H9 (cell line): ENCODE results near the gene SMYD1. TPM values are rescaled to one million over a fixed set of nuclear protein-coding genes. Genes with fewer than 3 reads are reported as not detected.

Source experiments
- DNase-seq: peaks from one replicate; pipeline ENCODE4 v3.0.0-alpha.2; 2017
- H2AFZ ChIP-seq: one replicate; pipeline ENCODE4 v1.6.1; 2013; ENCODE audit warnings: mild to moderate bottlenecking, low read length, control low read depth, moderate library complexity
- H2AK5ac ChIP-seq: 2 replicates; pipeline ENCODE4 v1.6.1; 2013; ENCODE audit warnings: low read length, control low read depth, mixed read lengths; ENCODE audit not compliant: insufficient read length
- H2BK120ac ChIP-seq: one replicate; pipeline ENCODE4 v1.6.1; 2013; ENCODE audit warnings: low read depth, mild to moderate bottlenecking, low read length, control low read depth, inconsistent platforms; ENCODE audit not compliant: poor library complexity, severe bottlenecking
- H2BK12ac ChIP-seq: 2 replicates; pipeline ENCODE4 v1.6.1; 2013; ENCODE audit warnings: low read length, control low read depth, mixed read lengths, low read depth; ENCODE audit not compliant: insufficient read length
- H2BK15ac ChIP-seq: 2 replicates; pipeline ENCODE4 v1.6.1; 2013; ENCODE audit warnings: low read depth, low read length, control low read depth
- H2BK20ac ChIP-seq: one replicate; pipeline ENCODE4 v1.6.1; 2013; ENCODE audit warnings: low read depth, mild to moderate bottlenecking, low read length, control low read depth, inconsistent platforms; ENCODE audit not compliant: poor library complexity, severe bottlenecking
- H2BK5ac ChIP-seq: 2 replicates; pipeline ENCODE4 v1.6.1; 2013; ENCODE audit warnings: low read length, control low read depth, mixed read lengths; ENCODE audit not compliant: insufficient read length
- H3K14ac ChIP-seq: 2 replicates; pipeline ENCODE4 v1.6.1; 2013; ENCODE audit warnings: low read length, control low read depth; ENCODE audit not compliant: insufficient read depth
- H3K18ac ChIP-seq: 2 replicates; pipeline ENCODE4 v1.6.1; 2013; ENCODE audit warnings: low read depth, mild to moderate bottlenecking, mixed read lengths, low read length, control low read depth; ENCODE audit not compliant: insufficient read length
- H3K23ac ChIP-seq: 2 replicates; pipeline ENCODE4 v1.6.1; 2013; ENCODE audit warnings: low read length, control low read depth, mixed read lengths, low read depth; ENCODE audit not compliant: insufficient read length
- H3K23me2 ChIP-seq: 2 replicates; pipeline ENCODE4 v1.6.1; 2013; ENCODE audit warnings: low read depth, mild to moderate bottlenecking, mixed read lengths, low read length, control low read depth; ENCODE audit not compliant: insufficient read length, poor library complexity, severe bottlenecking
- H3K27ac ChIP-seq: 2 replicates; pipeline ENCODE4 v1.5.1; 2013; ENCODE audit warnings: low read length, control low read depth, mixed read lengths, low read depth; ENCODE audit not compliant: insufficient read length
- H3K27me3 ChIP-seq: 2 replicates; pipeline ENCODE4 v1.6.1; 2013; ENCODE audit warnings: low read length, control low read depth, inconsistent platforms; ENCODE audit not compliant: insufficient read depth
- H3K4ac ChIP-seq: 2 replicates; pipeline ENCODE4 v1.6.1; 2013; ENCODE audit warnings: low read depth, mild to moderate bottlenecking, control low read depth, inconsistent platforms, low read length, moderate library complexity
- H3K4me1 ChIP-seq: 2 replicates; pipeline ENCODE4 v1.6.1; 2013; ENCODE audit warnings: low read length, control low read depth, inconsistent platforms; ENCODE audit not compliant: insufficient read depth
- H3K4me2 ChIP-seq: 2 replicates; pipeline ENCODE4 v1.6.1; 2013; ENCODE audit warnings: low read length, control low read depth, mixed read lengths; ENCODE audit not compliant: insufficient read length, insufficient read depth
- H3K56ac ChIP-seq: 2 replicates; pipeline ENCODE4 v1.6.1; 2013; ENCODE audit warnings: low read depth, mild to moderate bottlenecking, mixed read lengths, low read length, control low read depth; ENCODE audit not compliant: insufficient read length
- H3K79me1 ChIP-seq: 2 replicates; pipeline ENCODE4 v1.6.1; 2013; ENCODE audit warnings: low read depth, mild to moderate bottlenecking, moderate library complexity, low read length, control low read depth, inconsistent platforms; ENCODE audit not compliant: insufficient read depth, poor library complexity, severe bottlenecking
- H3K79me2 ChIP-seq: 2 replicates; pipeline ENCODE4 v1.6.1; 2013; ENCODE audit warnings: low read length, control low read depth, inconsistent platforms; ENCODE audit not compliant: insufficient read depth
- H3K9ac ChIP-seq: 2 replicates; pipeline ENCODE4 v1.6.1; 2013; ENCODE audit warnings: low read length, control low read depth, mixed read lengths; ENCODE audit not compliant: insufficient read length; ENCODE audit errors: extremely low read depth
- H3K9me3 ChIP-seq: one replicate; pipeline ENCODE4 v1.6.1; 2013; ENCODE audit warnings: low read depth, low read length, inconsistent platforms; ENCODE audit not compliant: control insufficient read depth
- H3T11ph ChIP-seq: one replicate; pipeline ENCODE4 v1.6.1; 2013; ENCODE audit warnings: mild to moderate bottlenecking, low read length, control low read depth, inconsistent platforms
- H4K20me1 ChIP-seq: one replicate; pipeline ENCODE4 v1.6.1; 2013; ENCODE audit not compliant: control insufficient read depth, insufficient read length, insufficient read depth
- H4K5ac ChIP-seq: 2 replicates; pipeline ENCODE4 v1.6.1; 2013; ENCODE audit warnings: low read depth, mild to moderate bottlenecking, mixed read lengths, low read length, control low read depth; ENCODE audit not compliant: insufficient read length
- H4K8ac ChIP-seq: replicated peaks from 2 replicates; pipeline ENCODE4 v1.6.1; 2013; ENCODE audit warnings: low read length, control low read depth, mixed read lengths, low read depth; ENCODE audit not compliant: insufficient read length
- H4K91ac ChIP-seq: 2 replicates; pipeline ENCODE4 v1.6.1; 2013; ENCODE audit warnings: low read depth, mild to moderate bottlenecking, moderate library complexity, mixed read lengths, low read length, control low read depth; ENCODE audit not compliant: insufficient read length
- H3K27ac Mint-ChIP-seq, 3 experiments: 2 replicates in 2 of 3; 3 replicates in 1 of 3; pipeline ENCODE4 v1.8.0; 2020 to 2021; ENCODE audit warnings: mixed read lengths in 3 of 3, mild to moderate bottlenecking in 1 of 3, moderate library complexity in 1 of 3
- H3K27me3 Mint-ChIP-seq: 2 replicates; pipeline ENCODE4 v1.8.0; 2021; ENCODE audit warnings: low read depth, mild to moderate bottlenecking, moderate library complexity, mixed read lengths
- H3K36me3 Mint-ChIP-seq, 3 experiments: 2 replicates in 2 of 3; 3 replicates in 1 of 3; pipeline ENCODE4 v1.8.0; 2020 to 2021; ENCODE audit warnings: low read depth in 3 of 3, mixed read lengths in 3 of 3; ENCODE audit not compliant: insufficient read depth in 1 of 3
- H3K4me1 Mint-ChIP-seq, 2 experiments: 2 replicates each; pipeline ENCODE4 v1.8.0; 2020; ENCODE audit warnings: mixed read lengths in 2 of 2
- H3K4me3 Mint-ChIP-seq, 2 experiments: 2 replicates in 1 of 2; 3 replicates in 1 of 2; pipeline ENCODE4 v1.8.0; 2020 to 2021; ENCODE audit warnings: mild to moderate bottlenecking in 2 of 2, mixed read lengths in 2 of 2, moderate library complexity in 1 of 2
- H3K9me3 Mint-ChIP-seq, 2 experiments: 2 replicates in 1 of 2; 3 replicates in 1 of 2; pipeline ENCODE4 v1.8.0; 2020; ENCODE audit warnings: mild to moderate bottlenecking in 2 of 2, mixed read lengths in 2 of 2, moderate library complexity in 1 of 2
- CTCF ChIP-seq: fragments of 200-600 bp; sonication (generic); conservative IDR thresholded peaks from 3 replicates; pipeline ENCODE4 v1.8.0; 2021; ENCODE audit warnings: antibody characterized with exemption, mild to moderate bottlenecking
- total RNA-seq: library from RNA; stranded (reverse); gene quantifications from 2 replicates; pipeline ENCODE4 v1.2.1, GENCODE V29; 2021

SMYD1 gene
- total RNA-seq, 1 experiment from 2014 or later: not detected

DNA sequence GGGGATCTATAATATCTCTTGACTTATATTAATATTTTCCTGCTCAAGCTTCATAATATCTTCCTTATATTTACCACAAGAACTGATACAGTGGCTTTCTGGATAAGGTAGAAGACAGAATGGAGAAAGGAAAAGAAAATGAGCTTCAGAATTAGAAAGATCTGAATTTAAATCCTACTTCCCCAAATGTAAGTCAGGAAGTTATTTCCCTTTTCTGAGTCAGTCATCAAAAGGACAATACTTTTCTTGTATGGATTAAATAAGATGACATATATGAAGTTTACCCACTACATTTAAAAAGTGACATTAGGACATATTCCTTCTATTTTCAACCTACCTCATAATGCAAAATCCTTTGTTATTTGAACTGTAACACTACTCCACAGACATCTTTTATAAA lies 31.0 kb upstream of the SMYD1 start:
- no peak overlapping the region for H3K4me3 Mint-ChIP-seq
- peaks cover 2 to 9% of the 10 kb centered on the region in 2 experiments; a peak in 3 of 4 replicates for H3K4me1 Mint-ChIP-seq
- Histone ChIP-seq H3K23me2 (no peaks in the 10 kb centered on the region), H3K23ac (no peak overlapping the region), H3K4me1 (no peaks in the 10 kb centered on the region), H4K91ac (no peak overlapping the region), H3K27me3 (no peaks in the 10 kb centered on the region), H2BK12ac (no peak overlapping the region), H2AFZ (no peak overlapping the region), H3K79me1 (no peaks in the 10 kb centered on the region), H4K8ac (no peak overlapping the region), H2BK20ac (no peak overlapping the region), H3K9ac (no peak overlapping the region), H2BK5ac (no peak overlapping the region), H2BK120ac (no peak overlapping the region), H2AK5ac (no peak overlapping the region), H3K9me3 (no peaks in the 10 kb centered on the region), H3K4ac (no peak overlapping the region), H4K20me1 (no peaks in the 10 kb centered on the region), H3T11ph (no peak overlapping the region), H3K14ac (no peak overlapping the region), H4K5ac (no peak overlapping the region), H3K27ac (no peak overlapping the region), H3K56ac (no peak overlapping the region), H3K79me2 (no peaks in the 10 kb centered on the region), H2BK15ac (no peak overlapping the region), H3K4me2 (no peak overlapping the region), H3K18ac (no peak overlapping the region)
- no peak for DNase-seq
- no peaks in the 10 kb centered on the region for H3K27me3 Mint-ChIP-seq
- no peak overlapping the region for H3K27ac Mint-ChIP-seq
- peaks cover 0 to 18% (median 16%) of the 10 kb centered on the region in 3 experiments; a peak in 6 of 7 replicates for H3K36me3 Mint-ChIP-seq
- no peaks in the 10 kb centered on the region for H3K9me3 Mint-ChIP-seq
- no peak for TF ChIP-seq CTCF
